ENCODE data around the gene TRIP12. TPM values are rescaled to one million over a fixed set of nuclear protein-coding genes. Genes with fewer than 3 reads are reported as not detected.
"Not testable (repeated sequence)": the region's sequence is repeated elsewhere in the genome, so short reads cannot be mapped to it uniquely, and the experiment has no call there.

TRIP12 gene
- total and polyA plus RNA-seq, 2 of the 4 experiments (the other 2 are of a cell fraction): 51.6 to 209 TPM

- ATAC-seq (ENCODE audit: low read depth); dilution Hi-C loops (cut with HindIII; ENCODE audit: low sequenced_read_pairs, unreplicated experiment): not testable (repeated sequence)
- CTCF ChIA-PET: interaction anchor here (0.9 kb wide), 1 partner anchor 12 kb away, joined by 3 read pairs; no protein-coding TSS in a partner anchor
Measured at GRCh38 chr2:229850355-229851275, 71.2 kb downstream of the TRIP12 start.

More at GRCh38 chr2:229850355-229851275, 71.2 kb downstream of the TRIP12 start:
- H3K18ac ChIP-seq (ENCODE audit: low read depth, low read length); H2AFZ ChIP-seq (replicated peaks; ENCODE audit: low read length, poor library complexity); H4K8ac ChIP-seq (ENCODE audit: low read depth in 2 of 2, low read length in 2 of 2); H2BK15ac ChIP-seq (ENCODE audit: low read depth, low read length); H2AK5ac ChIP-seq (ENCODE audit: low read depth, low read length); H3K4me3 ChIP-seq (ENCODE audit: insufficient read depth, low read depth, low read length); H3K27ac ChIP-seq (ENCODE audit: insufficient read depth, low read length); H3K9me1 ChIP-seq (ENCODE audit: insufficient read depth, low read length); H3K56ac ChIP-seq (ENCODE audit: extremely low read depth, insufficient read depth, low read length); H3K36me3 ChIP-seq (ENCODE audit: control insufficient read depth, insufficient read depth, low read length); DNase-seq; H2BK120ac ChIP-seq (ENCODE audit: low read depth, low read length); BruUV-seq (replicated peaks); H3K4ac ChIP-seq (ENCODE audit: low read depth, low read length); in situ Hi-C loops (cut with MboI; ENCODE audit: low sequenced_read_pairs); H3K4me2 ChIP-seq (ENCODE audit: low read depth, low read length); H4K91ac ChIP-seq (ENCODE audit: insufficient read depth, low read depth, low read length); H3K23ac ChIP-seq (ENCODE audit: low read depth, low read length); H3K14ac ChIP-seq (replicated peaks; ENCODE audit: low read depth, low read length); H2BK20ac ChIP-seq (ENCODE audit: low read depth, low read length); H3K4me1 ChIP-seq (ENCODE audit: control insufficient read depth, insufficient read depth, low read length); intact Hi-C loops (cut with micrococcal nuclease); H2BK5ac ChIP-seq (ENCODE audit: low read depth, low read length, poor library complexity, severe bottlenecking); H2AK9ac ChIP-seq (replicated peaks; ENCODE audit: low read depth, low read length, poor library complexity); H3K9ac ChIP-seq (ENCODE audit: low read depth, low read length); H4K5ac ChIP-seq (ENCODE audit: low read depth, low read length); H3K9me3 ChIP-seq (ENCODE audit: control insufficient read depth, insufficient read depth, low read length); POLR2A ChIA-PET (ENCODE audit: unreplicated experiment); H3K27me3 ChIP-seq (ENCODE audit: control insufficient read depth, insufficient read depth, low read length): not testable (repeated sequence)
- 100% methylated on average over 9 of the region's 44 CpGs; no CpG with 5 or more reads in 1 of the 2 experiments for WGBS, 2 experiments (ENCODE audit: extremely low coverage in 2 of 2, insufficient read length in 1 of 2)
- peaks cover 32% of the 10 kb centered on the region for H4K20me1 ChIP-seq (ENCODE audit: insufficient read depth, low read length)
- H3K79me1 ChIP-seq (ENCODE audit: low read depth in 1 of 2, low read length in 2 of 2): peaks cover 34 to 66% of the 10 kb centered on the region in 2 experiments
